ENCODE measurements around the gene CACNA2D2. TPM values are rescaled to one million over a fixed set of nuclear protein-coding genes. Genes with fewer than 3 reads are reported as not detected.
A peak's percentile ranks its signal among the peaks of the same experiment; 100 is the strongest.

The CACNA2D2 gene
- total and polyA plus RNA-seq, 4 donors: 28.2 to 111 (median 69.1) TPM

- 39 to 46% methylated on average over 12 of the region's 12 CpGs for WGBS, 2 donors
- ATAC-seq (ENCODE audit: insufficient read depth, low FRiP score): no peak
These were observed 67.9 kb downstream of the CACNA2D2 start for GRCh38 chr3:50435371-50436113.

GRCh38 chr3:50433954-50434353 is 69.5 kb downstream of the CACNA2D2 start:
- no peak for DNase-seq
- ATAC-seq (ENCODE audit: insufficient read depth, low FRiP score): no peak
- H3K27ac ChIP-seq (ENCODE audit: low read depth in 1 of 2, low read length in 1 of 2): no peak overlapping the region
- H3K4me3 ChIP-seq: no peak overlapping the region
- H3K9ac ChIP-seq (ENCODE audit: insufficient read depth in 1 of 2, low read length in 2 of 2): no peak overlapping the region
- 58 to 66% methylated on average over 5 of the region's 5 CpGs for WGBS, 2 donors
- no peaks in the 10 kb centered on the region for H3K27me3 ChIP-seq (ENCODE audit: control insufficient read depth in 3 of 3, insufficient read depth in 3 of 3, low read length in 2 of 3)
- no peak for TF ChIP-seq CTCF (IDR thresholded peaks at IDR 0.05; ENCODE audit: control extremely low read depth, extremely low read depth)
- H3K9me3 ChIP-seq (ENCODE audit: control insufficient read depth in 4 of 4, insufficient read depth in 3 of 4, low read length in 3 of 4): no peaks in the 10 kb centered on the region
- H3K4me1 ChIP-seq (ENCODE audit: control insufficient read depth in 5 of 5, insufficient read depth in 5 of 5, low read length in 5 of 5): peaks cover 0 to 19% (median 4%) of the 10 kb centered on the region in 5 donors
- no peaks in the 10 kb centered on the region for H3K36me3 ChIP-seq (ENCODE audit: control insufficient read depth in 4 of 4, insufficient read depth in 4 of 4, low read length in 4 of 4)

More at GRCh38 chr3:50435371-50436113, 67.9 kb downstream of the CACNA2D2 start:
- H3K27ac ChIP-seq (ENCODE audit: low read depth in 1 of 2, low read length in 1 of 2): no peak overlapping the region
- no peak for DNase-seq
- H3K4me3 ChIP-seq: no peak overlapping the region
- no peak for TF ChIP-seq CTCF (IDR thresholded peaks at IDR 0.05; ENCODE audit: control extremely low read depth, extremely low read depth)
- no peaks in the 10 kb centered on the region for H3K27me3 ChIP-seq (ENCODE audit: control insufficient read depth in 3 of 3, insufficient read depth in 3 of 3, low read length in 2 of 3)
- peaks cover 0 to 13% (median 5%) of the 10 kb centered on the region in 5 donors for H3K4me1 ChIP-seq (ENCODE audit: control insufficient read depth in 5 of 5, insufficient read depth in 5 of 5, low read length in 5 of 5)
- no peaks in the 10 kb centered on the region for H3K9me3 ChIP-seq (ENCODE audit: control insufficient read depth in 4 of 4, insufficient read depth in 3 of 4, low read length in 3 of 4)
- no peak overlapping the region for H3K9ac ChIP-seq (ENCODE audit: insufficient read depth in 1 of 2, low read length in 2 of 2)
- no peaks in the 10 kb centered on the region for H3K36me3 ChIP-seq (ENCODE audit: control insufficient read depth in 4 of 4, insufficient read depth in 4 of 4, low read length in 4 of 4)

GRCh38 chr3:50430950-50431435 is 72.4 kb downstream of the CACNA2D2 start:
- WGBS, 2 donors: 58 to 79% methylated on average over 4 of the region's 4 CpGs
- peaks cover 0 to 17% (median 4%) of the 10 kb centered on the region in 5 donors for H3K4me1 ChIP-seq (ENCODE audit: control insufficient read depth in 5 of 5, insufficient read depth in 5 of 5, low read length in 5 of 5)
- H3K9me3 ChIP-seq (ENCODE audit: control insufficient read depth in 4 of 4, insufficient read depth in 3 of 4, low read length in 3 of 4): no peaks in the 10 kb centered on the region
- H3K27me3 ChIP-seq (ENCODE audit: control insufficient read depth in 3 of 3, insufficient read depth in 3 of 3, low read length in 2 of 3): no peaks in the 10 kb centered on the region
- TF ChIP-seq CTCF (IDR thresholded peaks at IDR 0.05; ENCODE audit: control extremely low read depth, extremely low read depth): no peak
- no peak overlapping the region for H3K9ac ChIP-seq (ENCODE audit: insufficient read depth in 1 of 2, low read length in 2 of 2)
- ATAC-seq (ENCODE audit: insufficient read depth, low FRiP score) (no peak), DNase-seq (peak in 2 of 3 donors; percentile 38 to 60)
- no peak overlapping the region for H3K27ac ChIP-seq (ENCODE audit: low read depth in 1 of 2, low read length in 1 of 2)
- no peak overlapping the region for H3K4me3 ChIP-seq
- no peaks in the 10 kb centered on the region for H3K36me3 ChIP-seq (ENCODE audit: control insufficient read depth in 4 of 4, insufficient read depth in 4 of 4, low read length in 4 of 4)

Data from lung (tissue), 12 donors.